Right atrium auricular region (tissue), 2 donors: ENCODE results near the gene PEA15. TPM values are rescaled to one million over a fixed set of nuclear protein-coding genes. Genes with fewer than 3 reads are reported as not detected.

Experiments used
- DNase-seq: peaks from one replicate; pipeline ENCODE4 v3.0.0-alpha.2; 2019; ENCODE audit warnings: low spot score
- H3K27ac ChIP-seq, 2 donors: fragments of 200-600 bp; sonication (generic); 1 replicate in 1 of 2; 2 replicates in 1 of 2; pipeline ENCODE4 v1.5.1; 2016 to 2019
- H3K27me3 ChIP-seq, 2 donors: fragments of 200-600 bp; sonication (generic); one replicate each; pipeline versions ENCODE4 v1.5.1 to v1.6.0; 2017 to 2019
- H3K36me3 ChIP-seq: fragments of 200-600 bp; sonication (generic); one replicate; pipeline ENCODE4 v1.5.1; 2016
- H3K4me1 ChIP-seq, 2 donors: fragments of 200-600 bp; sonication (generic); one replicate each; pipeline versions ENCODE4 v1.5.1 to v1.6.0; 2017 to 2019
- H3K4me3 ChIP-seq, 2 donors: fragments of 200-600 bp; sonication (generic); 1 replicate in 1 of 2; 2 replicates in 1 of 2; pipeline ENCODE4 v1.5.1; 2017 to 2019; ENCODE audit warnings: mild to moderate bottlenecking in 1 of 2, moderate library complexity in 1 of 2
- H3K9me3 ChIP-seq, 2 donors: fragments of 200-600 bp; sonication (generic); one replicate each; pipeline ENCODE4 v1.5.1; 2019
- total RNA-seq, 2 donors: library from RNA; depleted of rRNA; stranded (reverse); fragments of >200 nt; gene quantifications; one replicate each; pipeline ENCODE4 v1.1.0, GENCODE V29; 2016
- TF ChIP-seq, protein P1 (sequence below), 2 donors: fragments of 200-600 bp; sonication (generic); IDR thresholded peaks; one replicate each; pipeline ENCODE4 v1.5.1; 2019; ENCODE audit warnings: antibody characterized with exemption in 2 of 2

Gene PEA15, protein sequence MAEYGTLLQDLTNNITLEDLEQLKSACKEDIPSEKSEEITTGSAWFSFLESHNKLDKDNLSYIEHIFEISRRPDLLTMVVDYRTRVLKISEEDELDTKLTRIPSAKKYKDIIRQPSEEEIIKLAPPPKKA
- 100 to 1,000 TPM in 1 of 2 donors, 10 to 100 TPM in 1; 69.2 to 144 TPM for total RNA-seq

DNA sequence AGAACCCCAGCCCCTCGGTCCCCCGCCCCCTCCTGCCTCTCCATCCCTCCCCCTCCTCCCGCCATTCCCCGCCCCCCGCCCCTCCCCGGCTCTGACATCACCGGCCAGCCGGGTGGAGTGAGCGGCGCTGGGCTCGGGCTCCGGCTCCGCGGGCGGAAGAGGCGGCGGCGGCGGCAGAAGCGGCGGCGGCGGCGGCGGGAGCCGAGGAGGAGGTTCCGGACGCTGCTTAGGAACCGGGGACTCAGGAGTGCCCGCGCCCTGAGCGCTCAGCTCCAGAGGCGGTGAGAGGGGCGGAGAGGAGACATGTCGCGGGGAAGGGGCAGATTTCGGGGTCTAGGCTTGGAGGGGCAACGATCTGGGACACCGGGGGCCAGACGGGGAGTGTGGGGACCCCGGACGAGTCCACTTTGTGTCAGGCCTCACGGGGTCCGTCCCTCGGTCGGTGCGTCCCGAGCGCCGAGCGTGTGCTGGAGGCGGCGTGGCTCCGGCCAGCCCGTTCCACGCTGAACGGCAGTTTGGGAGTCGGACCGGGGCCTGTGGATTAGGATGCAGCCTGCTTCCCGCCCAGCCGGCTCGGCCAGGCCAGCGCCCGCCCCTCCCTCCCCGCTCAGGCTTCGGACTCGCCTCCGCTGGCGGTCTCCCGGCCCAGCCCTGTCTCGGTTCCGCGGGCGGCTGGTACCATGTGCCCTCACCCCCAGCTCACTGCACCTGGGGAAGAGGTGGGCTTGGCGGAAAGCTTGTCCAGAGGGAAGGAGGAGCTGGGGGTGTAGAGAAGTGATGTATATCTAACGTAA, at the start of gene PEA15:
Gene PEA15 (plus strand): TSS at position 143 of the 794 bp plus-strand sequence. CDS start 6,161 bp downstream, outside the sequence.
- H3K27ac ChIP-seq = peak within 1 kb of the TSS; percentile 95
- peak; percentile 73 for DNase-seq
- H3K4me1 ChIP-seq = peaks cover 2 to 54% of the 10 kb centered on the region in 2 donors
- TF ChIP-seq, protein P1, sequence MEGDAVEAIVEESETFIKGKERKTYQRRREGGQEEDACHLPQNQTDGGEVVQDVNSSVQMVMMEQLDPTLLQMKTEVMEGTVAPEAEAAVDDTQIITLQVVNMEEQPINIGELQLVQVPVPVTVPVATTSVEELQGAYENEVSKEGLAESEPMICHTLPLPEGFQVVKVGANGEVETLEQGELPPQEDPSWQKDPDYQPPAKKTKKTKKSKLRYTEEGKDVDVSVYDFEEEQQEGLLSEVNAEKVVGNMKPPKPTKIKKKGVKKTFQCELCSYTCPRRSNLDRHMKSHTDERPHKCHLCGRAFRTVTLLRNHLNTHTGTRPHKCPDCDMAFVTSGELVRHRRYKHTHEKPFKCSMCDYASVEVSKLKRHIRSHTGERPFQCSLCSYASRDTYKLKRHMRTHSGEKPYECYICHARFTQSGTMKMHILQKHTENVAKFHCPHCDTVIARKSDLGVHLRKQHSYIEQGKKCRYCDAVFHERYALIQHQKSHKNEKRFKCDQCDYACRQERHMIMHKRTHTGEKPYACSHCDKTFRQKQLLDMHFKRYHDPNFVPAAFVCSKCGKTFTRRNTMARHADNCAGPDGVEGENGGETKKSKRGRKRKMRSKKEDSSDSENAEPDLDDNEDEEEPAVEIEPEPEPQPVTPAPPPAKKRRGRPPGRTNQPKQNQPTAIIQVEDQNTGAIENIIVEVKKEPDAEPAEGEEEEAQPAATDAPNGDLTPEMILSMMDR (IDR thresholded peaks at IDR 0.05) = no peak
- H3K9me3 ChIP-seq = no peaks in the 10 kb centered on the region
- H3K36me3 ChIP-seq = no peaks in the 10 kb centered on the region
- H3K27me3 ChIP-seq = no peaks in the 10 kb centered on the region
- peak within 1 kb of the TSS; percentile 85 to 95 for H3K4me3 ChIP-seq

DNA sequence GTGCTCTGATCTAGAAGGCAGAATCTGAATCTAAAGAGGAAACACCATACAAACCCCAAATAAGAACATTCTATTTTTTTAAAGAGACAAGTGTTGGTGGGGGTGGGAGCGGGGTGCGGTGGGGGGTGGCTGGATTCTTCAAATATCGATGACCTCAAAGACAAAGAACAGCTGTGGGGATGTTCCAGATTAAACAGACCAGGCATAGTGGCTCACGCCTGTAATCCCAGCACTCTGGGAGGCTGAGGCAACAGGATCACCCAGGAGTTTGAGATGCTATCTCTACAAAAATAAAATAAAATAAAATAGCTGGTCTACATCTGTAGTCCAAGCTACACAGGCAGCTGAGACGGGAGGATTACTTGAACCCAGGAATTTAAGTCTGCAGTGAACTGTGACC, 48.8 kb upstream of the PEA15 start:
- DNase-seq = no peak
- Histone ChIP-seq H3K27me3 (no peaks in the 10 kb centered on the region), H3K36me3 (no peaks in the 10 kb centered on the region), H3K9me3 (no peaks in the 10 kb centered on the region), H3K4me3 (no peak overlapping the region), H3K27ac (no peak overlapping the region), H3K4me1 (no peaks in the 10 kb centered on the region)
- TF ChIP-seq, protein P1 (IDR thresholded peaks at IDR 0.05) = no peak

DNA sequence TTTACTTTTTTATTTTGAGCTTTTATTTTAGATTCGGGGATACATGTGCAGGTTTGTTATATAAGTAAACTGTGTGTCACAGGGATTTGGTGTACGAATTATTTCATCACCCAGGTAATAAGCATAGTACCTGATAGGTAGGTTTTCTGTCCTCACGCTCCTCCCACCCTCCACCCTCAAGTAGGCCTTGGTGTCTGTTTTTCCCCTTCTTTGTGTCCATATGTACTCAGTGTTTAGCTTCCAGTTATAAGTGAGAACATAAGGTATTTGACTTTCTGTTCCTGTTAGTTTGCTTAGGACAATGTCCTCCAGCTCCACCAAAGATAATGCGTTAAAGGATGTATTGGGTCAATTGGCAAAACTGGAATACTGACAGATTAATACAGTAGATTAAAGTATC, 48.0 kb upstream of the PEA15 start:
- TF ChIP-seq, protein P1 (IDR thresholded peaks at IDR 0.05) = no peak
- Histone ChIP-seq H3K36me3 (no peaks in the 10 kb centered on the region), H3K4me3 (no peak overlapping the region)

DNA sequence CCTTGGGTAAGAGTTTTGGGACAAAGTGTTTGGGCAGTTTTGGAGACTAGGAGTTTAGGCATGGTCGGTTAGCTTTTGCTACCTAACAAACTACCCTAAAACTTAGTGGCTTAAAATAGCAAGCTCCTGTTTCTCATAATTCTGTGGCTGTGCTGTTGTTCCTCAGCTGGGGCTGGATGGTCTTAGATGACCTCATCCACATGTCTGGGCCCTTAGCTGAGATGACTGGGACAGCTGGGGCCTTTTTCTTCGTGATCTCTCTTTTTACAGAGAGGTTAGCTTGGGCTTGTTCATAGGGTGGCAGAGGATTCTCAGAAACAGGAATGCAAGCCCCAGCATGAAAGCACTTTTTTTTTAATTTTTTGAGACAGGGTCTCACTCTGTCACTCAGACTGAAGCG, 47.2 kb upstream of the PEA15 start:
- no peaks in the 10 kb centered on the region for H3K27me3 ChIP-seq
- H3K27ac ChIP-seq = no peak overlapping the region
- no peaks in the 10 kb centered on the region for H3K4me1 ChIP-seq
- no peaks in the 10 kb centered on the region for H3K36me3 ChIP-seq
- no peak for DNase-seq
- TF ChIP-seq, protein P1 (IDR thresholded peaks at IDR 0.05) = no peak
- H3K4me3 ChIP-seq = no peak overlapping the region
- no peaks in the 10 kb centered on the region for H3K9me3 ChIP-seq

More for the DNA sequence above, 48.0 kb upstream of the PEA15 start:
- Histone ChIP-seq H3K4me1 (no peaks in the 10 kb centered on the region), H3K27ac (no peak overlapping the region), H3K27me3 (no peaks in the 10 kb centered on the region), H3K9me3 (no peaks in the 10 kb centered on the region)
- no peak for DNase-seq

DNA sequence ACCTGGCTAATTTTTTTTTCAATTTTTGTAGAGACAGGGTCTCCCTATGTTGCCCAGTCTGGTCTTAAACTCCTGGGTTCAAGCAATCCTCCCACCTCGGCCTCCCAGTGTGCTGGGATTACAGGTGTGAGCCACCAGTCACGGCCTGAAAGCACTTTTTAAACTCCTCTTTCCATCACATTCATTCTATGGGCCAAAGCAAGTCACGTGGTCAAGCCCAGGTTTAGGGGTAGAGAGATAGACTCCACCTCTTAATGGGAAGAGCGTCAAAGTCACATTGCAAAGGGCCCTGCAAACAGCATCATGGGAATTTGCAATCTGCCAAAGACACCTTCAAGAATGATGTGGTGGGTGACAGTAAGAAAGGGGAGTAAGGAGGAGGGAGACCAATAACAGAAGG, 46.6 kb upstream of the PEA15 start:
- no peaks in the 10 kb centered on the region for H3K36me3 ChIP-seq
- no peak for DNase-seq
- no peak overlapping the region for H3K4me3 ChIP-seq
- H3K27me3 ChIP-seq = no peaks in the 10 kb centered on the region
- no peaks in the 10 kb centered on the region for H3K4me1 ChIP-seq
- no peak overlapping the region for H3K27ac ChIP-seq
- TF ChIP-seq, protein P1 (IDR thresholded peaks at IDR 0.05) = no peak
- no peaks in the 10 kb centered on the region for H3K9me3 ChIP-seq
